IPS DF 19.7 (cell line): ENCODE results near the gene SRGAP2.
"Not testable (repeated sequence)": the region's sequence is repeated elsewhere in the genome, so short reads cannot be mapped to it uniquely, and the experiment has no call there.

Experiments
- DNase-seq: peaks from one replicate; pipeline ENCODE4 v3.0.0-alpha.2; 2013; ENCODE audit warnings: low read depth, low spot score

SRGAP2 gene

DNA sequence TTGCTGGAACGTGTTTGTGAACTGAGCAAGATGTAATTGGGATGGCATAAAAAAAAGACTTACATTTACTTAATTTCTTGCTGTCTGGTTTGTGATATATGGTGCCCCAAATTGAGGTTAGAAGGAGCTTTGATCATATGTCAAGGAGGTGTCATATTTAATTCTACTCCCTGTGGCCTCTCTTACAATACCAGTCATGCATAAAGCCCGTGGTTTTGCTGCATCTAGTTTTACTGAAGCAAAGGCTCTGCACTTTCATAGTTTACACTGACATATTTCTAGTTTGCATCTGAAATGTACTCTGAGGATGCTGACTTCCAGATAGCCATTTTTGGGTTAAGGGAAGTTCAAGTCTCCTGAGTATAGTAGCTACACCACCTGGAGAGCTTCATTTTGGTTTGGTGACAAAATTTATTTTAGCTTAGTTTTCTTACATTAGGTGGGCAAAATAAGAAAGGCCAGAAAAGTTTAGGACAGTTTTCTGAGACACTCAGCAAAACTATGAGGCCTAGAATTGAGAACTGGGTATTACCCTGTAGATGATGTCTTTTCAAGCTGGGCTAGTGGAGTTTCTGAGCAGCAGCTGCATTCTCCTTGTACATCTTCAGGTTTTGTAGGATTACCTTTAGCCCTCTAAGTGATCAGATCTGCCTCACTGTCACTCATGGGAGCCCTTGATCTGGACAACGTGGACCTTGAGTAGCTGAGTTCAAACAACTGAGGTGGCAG lies 47.8 kb downstream of the SRGAP2 start:
- not testable (repeated sequence) for DNase-seq

DNA sequence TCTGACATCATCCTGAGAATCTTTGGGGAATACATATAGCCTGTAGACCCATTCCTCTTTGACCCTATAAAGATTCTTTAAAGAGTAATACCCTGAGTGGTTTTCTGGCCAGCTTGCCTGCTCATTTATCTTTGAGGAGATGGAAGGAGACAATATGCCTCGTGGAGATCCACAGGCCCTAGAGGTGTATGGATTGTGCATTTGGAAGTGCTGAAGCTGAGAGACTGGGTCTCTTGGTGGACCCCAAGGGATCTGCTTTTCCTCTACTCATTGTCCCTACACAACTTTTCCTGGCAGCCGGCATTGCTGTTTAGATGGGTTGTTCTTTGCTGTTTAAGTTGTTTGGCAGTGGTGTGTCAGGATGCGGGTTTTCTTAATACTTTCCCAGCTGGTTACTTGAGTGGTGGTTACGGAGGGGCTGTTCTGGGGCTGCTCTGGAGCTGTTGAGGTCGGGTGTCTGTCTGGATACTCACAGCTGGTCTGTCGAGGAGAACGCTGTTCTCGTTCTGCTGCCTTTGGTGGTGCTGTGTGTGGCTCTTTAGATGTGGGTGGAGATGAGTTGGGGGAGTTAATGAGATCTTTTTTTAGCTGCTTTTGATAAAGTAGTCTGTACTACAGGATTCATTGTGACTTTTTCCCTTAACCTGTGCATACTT lies 49.5 kb downstream of the SRGAP2 start:
- not testable (repeated sequence) for DNase-seq
